ENCODE results near the gene NDC1.

GRCh38 chr1:53733447-53733931 is 104.6 kb downstream of the NDC1 start:
- TF ChIP-seq, protein P1, sequence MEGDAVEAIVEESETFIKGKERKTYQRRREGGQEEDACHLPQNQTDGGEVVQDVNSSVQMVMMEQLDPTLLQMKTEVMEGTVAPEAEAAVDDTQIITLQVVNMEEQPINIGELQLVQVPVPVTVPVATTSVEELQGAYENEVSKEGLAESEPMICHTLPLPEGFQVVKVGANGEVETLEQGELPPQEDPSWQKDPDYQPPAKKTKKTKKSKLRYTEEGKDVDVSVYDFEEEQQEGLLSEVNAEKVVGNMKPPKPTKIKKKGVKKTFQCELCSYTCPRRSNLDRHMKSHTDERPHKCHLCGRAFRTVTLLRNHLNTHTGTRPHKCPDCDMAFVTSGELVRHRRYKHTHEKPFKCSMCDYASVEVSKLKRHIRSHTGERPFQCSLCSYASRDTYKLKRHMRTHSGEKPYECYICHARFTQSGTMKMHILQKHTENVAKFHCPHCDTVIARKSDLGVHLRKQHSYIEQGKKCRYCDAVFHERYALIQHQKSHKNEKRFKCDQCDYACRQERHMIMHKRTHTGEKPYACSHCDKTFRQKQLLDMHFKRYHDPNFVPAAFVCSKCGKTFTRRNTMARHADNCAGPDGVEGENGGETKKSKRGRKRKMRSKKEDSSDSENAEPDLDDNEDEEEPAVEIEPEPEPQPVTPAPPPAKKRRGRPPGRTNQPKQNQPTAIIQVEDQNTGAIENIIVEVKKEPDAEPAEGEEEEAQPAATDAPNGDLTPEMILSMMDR (IDR thresholded peaks at IDR 0.05), result no peak
- TF ChIP-seq POLR2A (IDR thresholded peaks at IDR 0.05), result no peak

Measured in heart left ventricle (tissue), 13 donors.